ENCODE results near the gene GPR171. TPM values are rescaled to one million over a fixed set of nuclear protein-coding genes. Genes with fewer than 3 reads are reported as not detected.
"Not testable (repeated sequence)": the region's sequence is repeated elsewhere in the genome, so short reads cannot be mapped to it uniquely, and the experiment has no call there.

GPR171 gene
- total RNA-seq, 1 experiment from 2014 or later: not detected

DNA sequence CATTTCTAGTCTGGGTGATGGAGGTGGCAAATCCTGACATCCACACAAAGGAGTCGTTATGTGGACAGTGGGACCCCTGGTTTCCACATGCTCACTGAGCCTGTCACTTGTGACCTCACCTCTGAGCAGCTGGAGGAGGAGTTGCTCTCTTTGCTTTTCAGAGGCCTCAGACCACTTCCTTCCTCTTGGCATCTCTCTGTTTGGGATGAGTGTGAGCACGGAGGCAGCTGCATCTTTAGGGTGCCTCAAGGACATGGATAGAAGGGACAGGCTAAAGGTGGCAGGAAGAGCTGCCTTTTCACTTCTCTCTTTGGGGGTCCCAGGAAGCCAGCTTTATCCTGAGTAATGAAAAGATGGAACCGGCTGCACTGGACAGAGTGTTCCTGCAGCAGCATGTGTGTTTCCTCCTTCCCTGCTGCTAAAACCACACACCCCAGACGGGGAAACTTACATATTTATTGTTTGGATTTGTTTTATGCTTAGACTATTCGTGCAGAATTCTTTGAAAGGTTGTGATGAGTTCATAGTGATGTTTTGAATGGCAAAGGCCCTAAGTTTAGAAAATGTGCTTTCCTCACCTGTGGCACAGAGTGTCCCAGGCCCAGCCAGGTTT is 31.8 kb downstream of the GPR171 start:
- CTCF ChIA-PET: no interaction called here
- no peaks in the 10 kb centered on the region for H3K9me2 ChIP-seq (replicated peaks; ENCODE audit: low read length)
- BruUV-seq (replicated peaks): no TSS peak

DNA sequence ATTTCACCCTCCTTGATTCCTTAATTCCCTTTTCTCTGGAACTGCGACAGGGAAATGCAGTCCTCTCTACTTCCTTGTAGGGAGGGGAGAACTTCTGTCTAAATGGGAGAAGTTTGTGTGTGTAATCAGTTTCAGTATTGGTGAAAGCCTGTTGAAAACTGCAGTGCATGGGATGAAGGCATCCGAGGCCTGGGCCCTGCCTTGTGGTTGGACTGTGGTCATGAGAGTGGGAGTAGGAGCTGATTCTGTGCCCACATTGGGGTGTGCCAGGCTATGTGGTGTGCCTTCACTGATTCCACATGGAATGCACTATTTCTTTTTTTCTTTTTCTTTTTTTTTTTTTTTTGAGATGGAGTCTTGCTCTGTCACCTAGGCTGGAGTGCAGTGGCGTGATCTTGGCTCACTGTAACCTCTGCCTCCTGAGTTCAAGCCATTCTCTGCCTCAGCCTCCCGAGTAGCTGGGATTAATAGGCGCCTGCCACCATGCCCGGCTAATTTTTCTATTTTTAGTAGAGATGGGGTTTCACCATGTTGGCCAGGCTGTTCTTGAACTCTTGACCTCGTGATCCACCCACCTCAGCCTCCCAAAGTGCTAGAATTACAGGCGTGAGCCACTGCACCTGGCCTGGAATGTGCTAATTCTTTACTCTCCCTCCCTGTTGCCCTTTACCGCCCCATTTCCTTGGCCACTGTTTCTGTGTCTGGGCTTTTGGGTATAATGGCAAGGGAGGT is 32.9 kb downstream of the GPR171 start:
- H3K36me3 ChIP-seq (ENCODE audit: low read depth, low read length); H3F3A ChIP-seq (ENCODE audit: low read length, unreplicated experiment); CTCF ChIA-PET; H3K9ac ChIP-seq (ENCODE audit: low read length); H2AFZ ChIP-seq (ENCODE audit: low read length); H3K79me2 ChIP-seq (ENCODE audit: low read length); ATAC-seq; H3K9me3 ChIP-seq (ENCODE audit: low read length); H3K4me3 ChIP-seq (ENCODE audit: low read length); H3K4me2 ChIP-seq (ENCODE audit: low read length); BruUV-seq (replicated peaks); H4K20me1 ChIP-seq (ENCODE audit: low read length); H3K4me1 ChIP-seq (ENCODE audit: insufficient read depth, low read length); H3K27ac ChIP-seq (ENCODE audit: low read length); POLR2A ChIA-PET (ENCODE audit: unreplicated experiment); H3K9me2 ChIP-seq (replicated peaks; ENCODE audit: low read length); DNase-seq; H3K27me3 ChIP-seq (ENCODE audit: low read length): not testable (repeated sequence)
- intact Hi-C loops (cut with micrococcal nuclease): loop anchor here (10.0 kb wide), 1 partner anchor 255 kb away; no protein-coding TSS in a partner anchor

More for the DNA sequence above, 31.8 kb downstream of the GPR171 start:
- no peak overlapping the region for H3K4me3 ChIP-seq (ENCODE audit: low read length)
- ATAC-seq (0 out of 2 replicates have a peak, but pooled peaks have one; percentile 11), DNase-seq (no peak)
- H3K79me2 ChIP-seq (ENCODE audit: low read length): no peaks in the 10 kb centered on the region
- intact Hi-C loops (cut with micrococcal nuclease): no loop called here
- H4K20me1 ChIP-seq (ENCODE audit: low read length): no peaks in the 10 kb centered on the region
- no peak overlapping the region for H3K27ac ChIP-seq (ENCODE audit: low read length)
- no peak overlapping the region for H3K4me2 ChIP-seq (ENCODE audit: low read length)
- H3K27me3 ChIP-seq (ENCODE audit: low read length): no peaks in the 10 kb centered on the region
- no peaks in the 10 kb centered on the region for H3K4me1 ChIP-seq (ENCODE audit: insufficient read depth, low read length)
- no peaks in the 10 kb centered on the region for H3K9me3 ChIP-seq (ENCODE audit: low read length)
- TF ChIP-seq EZH2phosphoT487 (IDR thresholded peaks at IDR 0.05; ENCODE audit: borderline replicate concordance, low read length): no peak
- no peak overlapping the region for H3K9ac ChIP-seq (ENCODE audit: low read length)
- no peaks in the 10 kb centered on the region for H3F3A ChIP-seq (ENCODE audit: low read length, unreplicated experiment)
- POLR2A ChIA-PET (ENCODE audit: unreplicated experiment): no interaction called here
- no peaks in the 10 kb centered on the region for H3K36me3 ChIP-seq (ENCODE audit: low read depth, low read length)
- no peak overlapping the region for H2AFZ ChIP-seq (ENCODE audit: low read length)

DNA sequence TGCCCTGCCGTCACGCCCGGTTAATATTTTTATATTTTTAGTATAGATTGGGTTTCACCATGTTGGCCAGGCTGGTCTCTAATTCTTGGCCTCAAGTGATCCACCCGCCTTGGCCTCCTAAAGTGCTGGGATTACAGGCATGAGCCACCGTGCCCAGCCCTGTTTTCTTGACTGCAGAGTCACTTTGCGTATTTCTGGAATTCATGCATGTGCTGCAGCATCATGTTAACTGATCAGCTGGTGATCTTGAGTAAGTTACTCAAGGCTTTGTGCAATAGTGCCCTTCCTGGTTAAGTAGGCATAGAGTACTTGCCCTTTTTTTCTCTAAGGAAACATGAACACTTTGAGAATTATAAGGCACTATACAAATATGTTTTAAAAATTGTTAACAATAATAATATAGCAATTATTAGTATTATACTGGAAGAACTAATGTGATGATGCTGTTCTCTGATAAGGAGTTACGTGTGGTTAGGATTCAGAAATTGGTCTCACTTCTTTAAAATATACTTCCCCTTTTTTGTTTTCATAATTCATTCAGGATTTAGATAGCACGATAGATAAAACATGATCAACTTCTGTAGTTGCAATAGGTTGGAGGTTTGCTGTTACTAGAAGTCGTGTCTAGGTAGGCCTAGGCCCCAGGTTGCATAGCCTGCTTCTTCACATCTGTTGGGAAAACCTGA is 33.6 kb downstream of the GPR171 start:
- Histone ChIP-seq H3K9ac (ENCODE audit: low read length) (no peak overlapping the region), H3K79me2 (ENCODE audit: low read length) (no peaks in the 10 kb centered on the region), H3K4me2 (ENCODE audit: low read length) (no peak overlapping the region), H4K20me1 (ENCODE audit: low read length) (no peaks in the 10 kb centered on the region), H3K4me3 (ENCODE audit: low read length) (no peak overlapping the region), H3F3A (ENCODE audit: low read length, unreplicated experiment) (no peaks in the 10 kb centered on the region), H3K9me2 (replicated peaks; ENCODE audit: low read length) (no peaks in the 10 kb centered on the region), H2AFZ (ENCODE audit: low read length) (no peak overlapping the region), H3K4me1 (ENCODE audit: insufficient read depth, low read length) (no peaks in the 10 kb centered on the region), H3K27me3 (ENCODE audit: low read length) (no peaks in the 10 kb centered on the region), H3K36me3 (ENCODE audit: low read depth, low read length) (no peaks in the 10 kb centered on the region), H3K27ac (ENCODE audit: low read length) (no peak overlapping the region), H3K9me3 (ENCODE audit: low read length) (no peaks in the 10 kb centered on the region)
- ChIA-PET CTCF (interaction anchor here (0.7 kb wide), 2 partner anchors 34 to 50 kb away, joined by 4 to 9 read pairs; no protein-coding TSS in a partner anchor), POLR2A (ENCODE audit: unreplicated experiment) (no interaction called here)
- no peak for DNase-seq
- BruUV-seq (replicated peaks): no TSS peak
- no peak for ATAC-seq
- intact Hi-C loops (cut with micrococcal nuclease): loop anchor here (10.0 kb wide), 1 partner anchor 255 kb away; no protein-coding TSS in a partner anchor
- no peak for TF ChIP-seq EZH2 (IDR thresholded peaks at IDR 0.05; ENCODE audit: low read length, unreplicated experiment)
